GM12874 (cell line): Measurements from ENCODE around the gene PLIN3.

Experiments
- CTCF ChIP-seq: IDR thresholded peaks from 2 replicates; pipeline ENCODE4 v1.5.1; 2011; ENCODE audit warnings: low read depth, mild to moderate bottlenecking, control low read depth, low read length, moderate library complexity; ENCODE audit not compliant: insufficient read depth

Gene PLIN3

GRCh38 chr19:4795400-4795799, 72.1 kb downstream of the PLIN3 start:
- no peak for TF ChIP-seq CTCF

GRCh38 chr19:4794971-4795370, 72.5 kb downstream of the PLIN3 start:
- no peak for TF ChIP-seq CTCF

- peak; percentile 96 for TF ChIP-seq CTCF
These were observed 76.1 kb downstream of the PLIN3 start, which contains the start of gene FEM1A for GRCh38 chr19:4791183-4792018. FEM1A (plus strand) TSS chr19:4791734; CDS start chr19:4791855, 121 bp downstream.
